D721Med (cell line): ENCODE measurements around the gene NEK2.

Source experiments
- DNase-seq: peaks from one replicate; pipeline ENCODE4 v3.0.0; 2011; ENCODE audit warnings: low spot score; ENCODE audit not compliant: insufficient read length
- FAIRE-seq: peaks from 2 replicates; lab custom pipeline; 2011; peaks lifted over from hg19 to GRCh38; lab: Jason Lieb, UNC
- TF ChIP-seq, protein P1 (sequence below): IDR thresholded peaks from 2 replicates; pipeline ENCODE4 v1.5.1; 2012; ENCODE audit warnings: mild to moderate bottlenecking, control low read depth; ENCODE audit not compliant: insufficient read depth; ENCODE audit errors: missing control alignments

The NEK2 gene

GRCh38 chr1:211621447-211622198 is 53.8 kb downstream of the NEK2 start:
- TF ChIP-seq, protein P1, sequence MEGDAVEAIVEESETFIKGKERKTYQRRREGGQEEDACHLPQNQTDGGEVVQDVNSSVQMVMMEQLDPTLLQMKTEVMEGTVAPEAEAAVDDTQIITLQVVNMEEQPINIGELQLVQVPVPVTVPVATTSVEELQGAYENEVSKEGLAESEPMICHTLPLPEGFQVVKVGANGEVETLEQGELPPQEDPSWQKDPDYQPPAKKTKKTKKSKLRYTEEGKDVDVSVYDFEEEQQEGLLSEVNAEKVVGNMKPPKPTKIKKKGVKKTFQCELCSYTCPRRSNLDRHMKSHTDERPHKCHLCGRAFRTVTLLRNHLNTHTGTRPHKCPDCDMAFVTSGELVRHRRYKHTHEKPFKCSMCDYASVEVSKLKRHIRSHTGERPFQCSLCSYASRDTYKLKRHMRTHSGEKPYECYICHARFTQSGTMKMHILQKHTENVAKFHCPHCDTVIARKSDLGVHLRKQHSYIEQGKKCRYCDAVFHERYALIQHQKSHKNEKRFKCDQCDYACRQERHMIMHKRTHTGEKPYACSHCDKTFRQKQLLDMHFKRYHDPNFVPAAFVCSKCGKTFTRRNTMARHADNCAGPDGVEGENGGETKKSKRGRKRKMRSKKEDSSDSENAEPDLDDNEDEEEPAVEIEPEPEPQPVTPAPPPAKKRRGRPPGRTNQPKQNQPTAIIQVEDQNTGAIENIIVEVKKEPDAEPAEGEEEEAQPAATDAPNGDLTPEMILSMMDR: no peak
- FAIRE-seq: no peak

DNA sequence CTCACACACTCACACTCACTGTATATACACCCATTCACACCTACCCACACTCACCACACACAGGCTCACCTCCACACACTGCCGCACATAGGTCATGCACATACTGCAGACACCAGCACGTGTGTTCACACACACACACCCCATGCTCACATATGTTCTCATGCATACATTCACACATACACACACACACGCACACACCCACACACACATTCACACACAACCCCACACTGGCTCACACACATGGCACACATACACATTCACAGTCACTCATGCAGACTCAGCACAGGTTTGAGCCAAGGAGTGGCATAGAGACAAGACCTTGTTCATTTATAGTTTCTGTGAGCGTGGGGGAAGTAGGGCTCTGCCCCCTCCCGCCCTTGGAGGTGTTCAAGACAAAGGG is 55.3 kb downstream of the NEK2 start:
- FAIRE-seq (no peak), DNase-seq (no peak)
- TF ChIP-seq, protein P1: no peak

More at GRCh38 chr1:211621447-211622198, 53.8 kb downstream of the NEK2 start:
- no peak for DNase-seq

GRCh38 chr1:211619033-211619996 is 56.1 kb downstream of the NEK2 start:
- no peak for FAIRE-seq
- no peak for DNase-seq
- TF ChIP-seq, protein P1: no peak

DNA sequence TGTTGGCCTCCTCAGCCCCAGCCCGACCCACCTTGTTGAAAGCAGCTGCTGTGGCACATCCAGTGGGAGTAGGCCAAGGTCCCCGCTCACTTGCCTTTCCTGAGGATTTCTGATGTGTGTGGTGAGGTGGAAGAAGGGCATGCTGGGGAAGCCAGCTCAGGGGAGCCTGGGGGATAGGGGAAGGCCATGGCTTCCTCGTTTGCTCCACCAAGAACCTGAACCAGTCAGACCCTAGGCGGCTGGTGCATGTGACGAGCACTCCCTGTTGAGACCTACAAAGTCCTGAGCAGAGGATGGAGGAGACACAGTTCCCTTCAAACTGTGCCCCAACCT is 58.5 kb downstream of the NEK2 start:
- no peak for DNase-seq
- no peak for FAIRE-seq
- TF ChIP-seq, protein P1: no peak

DNA sequence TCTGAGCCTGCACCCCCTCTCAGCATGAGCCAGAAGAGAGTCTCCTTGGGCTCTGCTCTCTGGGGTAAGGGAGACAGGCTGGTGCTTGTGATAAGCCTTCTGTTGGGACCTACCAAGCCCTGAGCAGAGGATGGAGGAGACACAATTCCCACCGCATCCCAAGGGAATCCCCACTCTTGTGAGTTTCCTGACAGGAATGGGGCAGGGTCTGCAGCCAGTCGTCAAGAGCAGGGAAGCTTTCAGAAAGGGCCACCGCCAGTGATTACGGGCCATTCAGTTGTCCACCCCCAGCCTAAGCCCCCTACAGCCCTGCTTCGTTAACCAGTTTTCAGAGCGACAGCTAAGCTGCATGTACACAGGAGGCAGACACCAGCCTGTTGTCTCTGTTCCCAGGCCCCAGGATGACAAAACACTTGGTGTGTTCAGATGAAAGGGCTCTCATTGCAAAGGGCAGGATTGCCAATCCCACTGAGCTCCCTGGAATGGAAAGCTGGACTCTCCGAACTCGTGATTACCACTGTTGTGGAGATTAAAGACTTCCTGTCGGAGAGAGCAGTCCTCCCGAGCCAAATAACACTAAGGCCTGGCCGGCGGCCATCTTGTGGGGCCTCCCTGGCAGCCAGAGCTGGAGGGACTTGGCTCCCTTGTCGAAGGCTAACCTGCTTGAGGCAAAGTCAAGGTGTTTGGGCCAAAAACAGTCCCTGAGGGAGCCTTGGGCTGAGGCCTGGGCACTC is 59.0 kb downstream of the NEK2 start:
- no peak for DNase-seq
- TF ChIP-seq, protein P1: no peak
- FAIRE-seq: no peak

DNA sequence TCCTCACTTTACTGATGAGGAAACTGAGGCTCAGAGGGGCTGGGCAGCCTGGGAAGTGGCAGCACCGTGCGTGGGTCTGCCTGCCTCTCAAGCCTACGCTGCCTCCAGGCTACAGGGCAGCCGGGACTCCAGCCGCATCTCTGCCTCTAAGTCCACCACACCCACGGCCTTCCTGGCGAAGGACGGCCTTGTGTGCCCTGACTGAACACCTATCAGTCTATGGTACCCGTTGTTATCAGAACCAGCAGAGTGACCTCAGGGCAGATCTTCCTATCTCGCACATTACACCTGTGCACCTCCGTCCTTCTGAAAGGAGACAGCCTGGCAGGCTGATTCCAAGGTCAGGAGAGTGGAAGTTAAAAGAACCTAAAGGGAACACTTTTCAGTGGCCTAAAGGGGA is 60.8 kb downstream of the NEK2 start:
- TF ChIP-seq, protein P1: no peak
- no peak for DNase-seq
- no peak for FAIRE-seq
